T-cell (primary cell): Measurements from ENCODE around the gene BCL2. TPM values are rescaled to one million over a fixed set of nuclear protein-coding genes. Genes with fewer than 3 reads are reported as not detected.

ENCODE experiments used
- ATAC-seq, 4 experiments: fragments of 200-7000 bp in 3 of 4; fragments of 150-1000 bp in 1 of 4; cut with Tn5 transposase; replicated peaks in 1 of 4; 1 replicate in 3 of 4; 2 replicates in 1 of 4; pipeline ENCODE4 v1.10.0; 2021; ENCODE audit warnings: moderate library complexity in 3 of 4, mild to moderate bottlenecking in 2 of 4, moderate number of reproducible peaks in 1 of 4
- CTCF ChIA-PET, 2 donors: fragments of 300-600 bp; sonication (Branson Sonifier 250); formaldehyde crosslinking; loops; one replicate each; lab custom pipeline; 2022; ENCODE audit warnings: antibody characterized with exemption in 2 of 2; lab: Charles Lee
- POLR2A ChIA-PET, 2 donors: fragments of 300-600 bp; sonication (Branson Sonifier 250); formaldehyde crosslinking; loops; one replicate each; lab custom pipeline; 2022; ENCODE audit warnings: antibody characterized with exemption in 2 of 2; lab: Charles Lee
- DNase-seq, 35 experiments: peaks; one replicate each; pipeline versions ENCODE4 v3.0.0 to v3.0.0-alpha.2; 2013 to 2023
- H3K27ac ChIP-seq: one replicate; pipeline ENCODE4 v1.5.1; 2013; ENCODE audit warnings: low read length
- H3K27me3 ChIP-seq, 2 experiments: replicated peaks in 1 of 2; 1 replicate in 1 of 2; 2 replicates in 1 of 2; pipeline versions ENCODE4 v1.6.1 to v1.7.0; 2013; ENCODE audit warnings: low read length in 1 of 2, mixed read lengths in 1 of 2; ENCODE audit not compliant: control insufficient read depth in 2 of 2, insufficient read depth in 2 of 2; ENCODE audit errors: extremely low read depth in 1 of 2
- H3K36me3 ChIP-seq, 2 donors: 1 replicate in 1 of 2; 2 replicates in 1 of 2; pipeline versions ENCODE4 v1.6.1 to v1.7.0; 2013; ENCODE audit warnings: low read length in 1 of 2; ENCODE audit not compliant: control insufficient read depth in 2 of 2, insufficient read depth in 1 of 2; ENCODE audit errors: extremely low read depth in 1 of 2
- H3K4me1 ChIP-seq, 2 experiments: 1 replicate in 1 of 2; 2 replicates in 1 of 2; pipeline versions ENCODE4 v1.6.1 to v1.7.0; 2013; ENCODE audit warnings: low read length in 2 of 2, mixed read lengths in 1 of 2; ENCODE audit not compliant: insufficient read depth in 2 of 2, control insufficient read depth in 1 of 2; ENCODE audit errors: extremely low read depth in 1 of 2
- H3K4me3 ChIP-seq, 2 donors: 1 replicate in 1 of 2; 2 replicates in 1 of 2; pipeline versions ENCODE4 v1.5.1 to v1.7.0; 2013; ENCODE audit warnings: mild to moderate bottlenecking in 2 of 2, low read length in 1 of 2, moderate library complexity in 1 of 2; ENCODE audit not compliant: control insufficient read depth in 1 of 2; ENCODE audit errors: extremely low read depth in 1 of 2
- H3K9me3 ChIP-seq: 2 replicates; pipeline ENCODE4 v1.7.0; 2013
- H3K27ac Mint-ChIP-seq, 2 donors: one replicate each; pipeline ENCODE4 v1.8.0; 2020 to 2021; ENCODE audit warnings: mild to moderate bottlenecking in 2 of 2, mixed read lengths in 2 of 2
- H3K27me3 Mint-ChIP-seq, 2 donors: one replicate each; pipeline ENCODE4 v1.8.0; 2021 to 2022; ENCODE audit warnings: mixed read lengths in 2 of 2
- H3K36me3 Mint-ChIP-seq: one replicate; pipeline ENCODE4 v1.8.0; 2021; ENCODE audit warnings: mixed read lengths
- H3K4me1 Mint-ChIP-seq, 3 donors: one replicate each; pipeline ENCODE4 v1.8.0; 2020 to 2022; ENCODE audit warnings: mixed read lengths in 3 of 3, mild to moderate bottlenecking in 1 of 3
- H3K4me3 Mint-ChIP-seq, 3 donors: one replicate each; pipeline ENCODE4 v1.8.0; 2020 to 2022; ENCODE audit warnings: mild to moderate bottlenecking in 3 of 3, mixed read lengths in 3 of 3, moderate library complexity in 3 of 3
- H3K9me3 Mint-ChIP-seq, 3 donors: one replicate each; pipeline ENCODE4 v1.8.0; 2020 to 2022; ENCODE audit warnings: mixed read lengths in 3 of 3
- WGBS: methylation state at CpG from one replicate; pipeline ENCODE4 v1.1.5; 2013; ENCODE audit warnings: missing lambda C conversion rate; ENCODE audit not compliant: insufficient coverage; 5-methylcytosine and 5-hydroxymethylcytosine counted together
- total RNA-seq, 35 experiments: library from RNA in 6 of 35; stranded (reverse) in 6 of 35; fragments of 120-200 nt in 1 of 35; gene quantifications; one replicate each; pipeline versions ENCODE4 v1.2.1 to v1.2.4 and lab custom pipeline; 2013 to 2026

BCL2 gene
- total RNA-seq, 5 donors from 2014 or later (not counting 1 experiment from before 2014, with no cell fraction given), result 113 to 201 (median 123) TPM

DNA sequence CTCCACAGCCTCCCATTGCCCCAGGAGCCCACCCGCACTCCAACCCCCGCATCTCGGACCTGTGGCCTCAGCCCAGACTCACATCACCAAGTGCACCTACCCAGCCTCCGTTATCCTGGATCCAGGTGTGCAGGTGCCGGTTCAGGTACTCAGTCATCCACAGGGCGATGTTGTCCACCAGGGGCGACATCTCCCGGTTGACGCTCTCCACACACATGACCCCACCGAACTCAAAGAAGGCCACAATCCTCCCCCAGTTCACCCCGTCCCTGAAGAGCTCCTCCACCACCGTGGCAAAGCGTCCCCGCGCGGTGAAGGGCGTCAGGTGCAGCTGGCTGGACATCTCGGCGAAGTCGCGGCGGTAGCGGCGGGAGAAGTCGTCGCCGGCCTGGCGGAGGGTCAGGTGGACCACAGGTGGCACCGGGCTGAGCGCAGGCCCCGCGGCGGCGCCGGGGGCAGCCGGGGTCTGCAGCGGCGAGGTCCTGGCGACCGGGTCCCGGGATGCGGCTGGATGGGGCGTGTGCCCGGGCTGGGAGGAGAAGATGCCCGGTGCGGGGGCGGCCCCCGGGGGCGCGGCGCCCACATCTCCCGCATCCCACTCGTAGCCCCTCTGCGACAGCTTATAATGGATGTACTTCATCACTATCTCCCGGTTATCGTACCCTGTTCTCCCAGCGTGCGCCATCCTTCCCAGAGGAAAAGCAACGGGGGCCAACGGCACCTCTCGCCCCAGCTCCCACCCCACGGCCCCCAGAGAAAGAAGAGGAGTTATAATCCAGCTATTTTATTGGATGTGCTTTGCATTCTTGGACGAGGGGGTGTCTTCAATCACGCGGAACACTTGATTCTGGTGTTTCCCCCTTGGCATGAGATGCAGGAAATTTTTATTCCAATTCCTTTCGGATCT, 1.3 kb downstream of the BCL2 start:
- peak; percentile 55 to 88 (median 75) for DNase-seq
- Histone ChIP-seq H3K27me3 (no peaks in the 10 kb centered on the region), H3K36me3 (no peaks in the 10 kb centered on the region), H3K9me3 (no peaks in the 10 kb centered on the region), H3K4me1 (peaks cover 30 to 41% of the 10 kb centered on the region in 2 experiments), H3K4me3 (peak overlapping the region; percentile 95 to 96), H3K27ac (peak overlapping the region; percentile 57)
- peak overlapping the region; percentile 99 to 100 (median 99) for H3K4me3 Mint-ChIP-seq
- H3K4me1 Mint-ChIP-seq, result peaks cover 60 to 69% (median 67%) of the 10 kb centered on the region in 3 donors
- ATAC-seq, result peak; percentile 46 to 56 (median 48)
- H3K9me3 Mint-ChIP-seq, result no peaks in the 10 kb centered on the region
- peak overlapping the region; percentile 97 for H3K27ac Mint-ChIP-seq
- CTCF ChIA-PET, result interaction anchor here (0.6 to 2.5 kb wide), 47 partner anchors 9 to 302 kb away, joined by 3 to 16 read pairs (median 4); no protein-coding TSS in a partner anchor
- no peaks in the 10 kb centered on the region for H3K27me3 Mint-ChIP-seq
- POLR2A ChIA-PET, result interaction anchor here in 1 of 2 donors (0.6 to 1.4 kb wide), 3 partner anchors 23 to 183 kb away, joined by 3 to 5 read pairs (median 3); no protein-coding TSS in a partner anchor
- 1% methylated on average over 51 of the region's 66 CpGs for WGBS
- peaks cover 20% of the 10 kb centered on the region for H3K36me3 Mint-ChIP-seq

DNA sequence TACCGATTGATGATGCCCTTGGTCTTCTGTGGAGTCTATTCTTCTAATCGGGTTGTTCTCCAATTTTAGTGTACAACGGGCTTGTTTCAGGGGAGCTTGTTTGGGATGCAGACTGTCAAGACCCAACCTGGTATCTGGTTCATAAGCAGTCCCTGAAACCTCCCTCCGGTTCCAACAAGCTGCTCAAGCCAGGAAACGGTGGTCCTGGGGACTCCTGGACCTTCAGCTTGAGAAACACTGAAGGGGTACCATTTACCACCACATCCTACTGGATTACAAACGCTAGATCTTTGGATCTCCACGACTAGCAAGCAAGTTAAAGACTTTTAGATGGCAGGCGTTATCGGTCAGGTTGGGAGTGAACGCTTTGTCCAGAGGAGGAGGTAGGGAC, 2.0 kb downstream of the BCL2 start:
- CTCF ChIA-PET, result interaction anchor here (0.6 to 2.5 kb wide), 37 partner anchors 9 to 301 kb away, joined by 3 to 16 read pairs (median 4); no protein-coding TSS in a partner anchor
- no peaks in the 10 kb centered on the region for H3K9me3 Mint-ChIP-seq
- WGBS, result 19% methylated on average over 4 of the region's 10 CpGs
- Histone ChIP-seq H3K36me3 (no peaks in the 10 kb centered on the region), H3K27ac (peak overlapping the region; percentile 50), H3K4me3 (peak overlapping the region; percentile 95 to 96), H3K9me3 (no peaks in the 10 kb centered on the region), H3K4me1 (peaks cover 28 to 42% of the 10 kb centered on the region in 2 experiments), H3K27me3 (no peaks in the 10 kb centered on the region)
- POLR2A ChIA-PET, result interaction anchor here in 1 of 2 donors (1.4 kb wide), 1 partner anchor 155 kb away, joined by 5 read pairs; no protein-coding TSS in a partner anchor
- peaks cover 20% of the 10 kb centered on the region for H3K36me3 Mint-ChIP-seq
- ATAC-seq, result no peak
- H3K27me3 Mint-ChIP-seq, result no peaks in the 10 kb centered on the region
- H3K4me3 Mint-ChIP-seq, result peak overlapping the region; percentile 93 to 100 (median 99)
- peaks cover 61 to 69% (median 69%) of the 10 kb centered on the region in 3 donors for H3K4me1 Mint-ChIP-seq
- DNase-seq, result no peak
- H3K27ac Mint-ChIP-seq, result peak overlapping the region; percentile 91 to 93

DNA sequence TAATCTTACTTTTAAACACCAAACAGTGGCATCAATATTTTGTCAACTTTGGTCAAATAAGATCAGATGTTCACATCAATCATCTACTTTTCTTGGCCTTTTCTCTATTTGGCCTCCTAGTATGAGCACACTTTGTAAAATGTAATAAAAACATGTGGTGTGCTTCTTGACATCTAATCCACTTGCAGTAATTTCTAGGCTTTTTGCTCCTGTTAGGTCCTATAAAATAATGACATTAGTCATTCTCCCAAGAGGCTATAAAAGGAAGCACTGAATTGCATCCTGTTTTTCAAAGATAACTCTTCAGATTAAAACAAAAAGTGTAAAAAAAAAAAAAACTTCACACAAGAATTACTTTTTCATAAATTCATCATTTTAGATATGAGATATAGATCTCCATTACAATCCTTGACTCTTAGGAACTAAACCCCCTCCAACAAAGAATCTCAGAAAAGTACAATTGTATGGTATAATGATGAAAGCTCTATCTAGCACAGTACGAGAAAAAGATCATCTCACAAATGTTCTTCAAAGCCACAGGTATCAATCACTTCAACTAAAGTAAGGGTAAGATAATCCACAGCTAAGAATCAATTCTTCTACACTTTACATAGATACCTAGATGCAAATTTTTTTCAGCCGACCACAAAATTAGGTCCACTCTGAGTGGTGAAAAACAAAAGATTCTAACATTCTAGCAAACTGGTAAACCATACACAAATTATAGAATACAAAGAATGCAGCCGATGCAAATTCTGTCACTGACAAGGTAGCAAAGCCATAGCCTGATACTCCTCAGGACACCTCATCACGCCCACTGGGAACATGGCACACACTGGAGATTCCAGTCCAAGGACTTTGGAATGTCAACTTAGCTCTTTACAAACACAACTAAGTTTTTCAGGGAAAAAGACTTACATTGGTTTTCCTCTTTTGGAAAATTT, 2.7 kb downstream of the BCL2 start:
- Mint-ChIP-seq H3K27ac (peak overlapping the region; percentile 91 to 93), H3K4me1 (peaks cover 61 to 74% (median 70%) of the 10 kb centered on the region in 3 donors), H3K36me3 (peaks cover 20% of the 10 kb centered on the region), H3K27me3 (no peaks in the 10 kb centered on the region), H3K4me3 (peak overlapping the region; percentile 93 to 100 (median 99)), H3K9me3 (no peaks in the 10 kb centered on the region)
- Histone ChIP-seq H3K9me3 (no peaks in the 10 kb centered on the region), H3K4me1 (peaks cover 32 to 42% of the 10 kb centered on the region in 2 experiments), H3K36me3 (no peaks in the 10 kb centered on the region), H3K27me3 (no peaks in the 10 kb centered on the region), H3K4me3 (peak overlapping the region; percentile 95 to 96), H3K27ac (peak overlapping the region; percentile 50)
- ATAC-seq (no peak), DNase-seq (no peak)
- ChIA-PET CTCF (interaction anchor here (0.6 to 2.5 kb wide), 23 partner anchors 9 to 299 kb away, joined by 3 to 16 read pairs (median 4); no protein-coding TSS in a partner anchor), POLR2A (interaction anchor here in 1 of 2 donors (0.6 to 1.4 kb wide), 2 partner anchors 91 to 155 kb away, joined by 3 to 5 read pairs; no protein-coding TSS in a partner anchor)
- 0% methylated on average over 2 of the region's 4 CpGs for WGBS

DNA sequence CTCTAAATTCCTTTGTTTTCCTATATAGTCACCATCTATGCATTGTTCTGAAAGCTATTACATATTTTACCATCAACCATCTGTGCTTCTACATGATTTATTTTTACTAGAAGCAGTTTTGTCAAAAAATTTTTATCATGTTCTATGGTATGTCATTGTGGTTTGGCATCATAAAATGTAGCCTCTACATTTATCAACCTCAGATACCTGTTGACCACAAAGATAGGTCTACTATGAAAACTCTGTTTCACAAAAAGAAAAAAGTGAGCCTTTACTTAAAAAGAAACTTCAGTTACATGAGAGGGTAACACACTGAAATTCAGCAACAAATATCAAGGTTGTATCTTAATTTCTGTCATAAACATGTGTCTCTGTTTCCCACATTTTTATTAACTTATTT, 3.7 kb downstream of the BCL2 start:
- Mint-ChIP-seq H3K27me3 (no peaks in the 10 kb centered on the region), H3K4me1 (peaks cover 63 to 78% (median 75%) of the 10 kb centered on the region in 3 donors), H3K36me3 (peaks cover 26% of the 10 kb centered on the region), H3K27ac (peak overlapping the region; percentile 91 to 93), H3K9me3 (no peaks in the 10 kb centered on the region), H3K4me3 (peak overlapping the region; percentile 93 to 100 (median 99))
- peak overlapping the region in 1 of 2 donors; percentile 95 for H3K4me3 ChIP-seq
- no peaks in the 10 kb centered on the region for H3K9me3 ChIP-seq
- DNase-seq (no peak), ATAC-seq (no peak)
- peak overlapping the region; percentile 50 for H3K27ac ChIP-seq
- peaks cover 29 to 42% of the 10 kb centered on the region in 2 experiments for H3K4me1 ChIP-seq
- ChIA-PET POLR2A (no interaction called here), CTCF (interaction anchor here in 1 of 2 donors (1.4 kb wide), 1 partner anchor 184 kb away, joined by 4 read pairs; no protein-coding TSS in a partner anchor)
- H3K27me3 ChIP-seq, result no peaks in the 10 kb centered on the region
- H3K36me3 ChIP-seq, result peaks cover 0 to 3% of the 10 kb centered on the region in 2 donors

DNA sequence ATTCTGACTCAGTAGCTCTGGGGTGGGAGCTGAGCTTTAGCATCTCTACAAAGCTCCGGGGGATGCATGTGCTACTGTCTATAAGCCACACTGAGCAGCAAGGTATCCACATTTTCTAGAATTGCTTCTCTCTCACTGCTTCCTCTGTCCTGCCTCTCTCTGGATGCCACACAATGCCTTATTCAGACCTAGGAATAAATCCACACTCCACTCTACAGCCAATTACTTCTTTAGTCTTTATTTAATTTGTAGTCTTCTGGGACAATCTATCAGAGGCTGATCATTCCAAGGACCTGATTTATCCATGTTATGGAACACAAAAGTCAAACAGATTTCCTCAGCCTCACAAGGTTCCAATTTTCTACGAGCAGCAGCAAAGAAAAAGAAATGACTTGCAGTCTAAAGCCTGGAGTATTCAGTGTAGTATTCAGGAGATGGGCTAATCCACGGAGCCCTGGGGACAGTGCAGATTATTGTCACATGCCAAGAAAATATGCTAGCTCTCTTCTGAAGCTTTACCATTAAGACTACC, 4.4 kb downstream of the BCL2 start:
- Mint-ChIP-seq H3K9me3 (no peaks in the 10 kb centered on the region), H3K36me3 (peaks cover 29% of the 10 kb centered on the region), H3K27ac (peak overlapping the region; percentile 91 to 93), H3K4me1 (peaks cover 67 to 82% (median 81%) of the 10 kb centered on the region in 3 donors), H3K4me3 (peak overlapping the region; percentile 93 to 100 (median 99)), H3K27me3 (no peaks in the 10 kb centered on the region)
- peaks cover 26 to 42% of the 10 kb centered on the region in 2 experiments for H3K4me1 ChIP-seq
- peak overlapping the region; percentile 50 for H3K27ac ChIP-seq
- peaks cover 0 to 6% of the 10 kb centered on the region in 2 donors for H3K36me3 ChIP-seq
- no peaks in the 10 kb centered on the region for H3K27me3 ChIP-seq
- DNase-seq (no peak), ATAC-seq (no peak)
- H3K9me3 ChIP-seq, result no peaks in the 10 kb centered on the region
- ChIA-PET POLR2A (interaction anchor here in 1 of 2 donors (0.7 kb wide), 1 partner anchor 464 kb away, joined by 3 read pairs; no protein-coding TSS in a partner anchor), CTCF (interaction anchor here (1.1 to 1.4 kb wide), 4 partner anchors 8 to 183 kb away, joined by 3 to 4 read pairs (median 3); no protein-coding TSS in a partner anchor)
- 40% methylated on average over 1 of the region's 3 CpGs for WGBS
- peak overlapping the region; percentile 14 to 40 for H3K4me3 ChIP-seq
